ENCODE results near the gene NKX2-2.
"Not testable (repeated sequence)": the region's sequence is repeated elsewhere in the genome, so short reads cannot be mapped to it uniquely, and the experiment has no call there.

Gene NKX2-2

DNA sequence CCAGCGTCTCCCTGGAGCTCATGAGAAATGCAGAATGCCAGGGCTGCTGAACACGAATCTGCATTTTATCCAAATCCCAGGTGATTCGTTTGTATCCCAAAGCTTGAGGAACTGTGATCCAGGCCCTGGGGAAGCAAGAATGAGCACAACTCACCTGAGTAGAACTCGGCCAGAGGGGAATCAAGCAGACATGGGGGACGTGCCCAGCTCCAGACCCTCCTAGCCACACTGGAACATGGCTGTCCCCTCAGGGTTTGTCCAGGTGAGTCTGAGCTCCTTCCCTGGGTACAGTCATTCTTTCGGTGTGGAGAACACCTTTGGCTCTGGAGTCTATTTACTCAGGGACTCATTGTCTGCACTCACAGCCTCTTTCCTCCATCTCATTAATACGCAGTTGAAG, 13.3 kb downstream of the NKX2-2 start:
- peaks cover 7% of the 10 kb centered on the region for H3K4me1 ChIP-seq (ENCODE audit: control insufficient read depth, insufficient read depth, low read length, poor library complexity, severe bottlenecking)
- peaks cover 7% of the 10 kb centered on the region for H3K27me3 ChIP-seq (replicated peaks; ENCODE audit: control insufficient read depth, insufficient read depth, low read length, poor library complexity, severe bottlenecking)
- H3K27ac ChIP-seq (ENCODE audit: insufficient read depth, low read length, poor library complexity, severe bottlenecking), result no peak overlapping the region
- H3K9me3 ChIP-seq (ENCODE audit: control insufficient read depth, low read length), result no peaks in the 10 kb centered on the region
- DNase-seq, result no peak
- H3K36me3 ChIP-seq (ENCODE audit: control insufficient read depth, insufficient read depth, low read length), result no peaks in the 10 kb centered on the region
- no peak overlapping the region for H3K4me3 ChIP-seq (ENCODE audit: insufficient read depth, low read depth, low read length, poor library complexity, severe bottlenecking)

DNA sequence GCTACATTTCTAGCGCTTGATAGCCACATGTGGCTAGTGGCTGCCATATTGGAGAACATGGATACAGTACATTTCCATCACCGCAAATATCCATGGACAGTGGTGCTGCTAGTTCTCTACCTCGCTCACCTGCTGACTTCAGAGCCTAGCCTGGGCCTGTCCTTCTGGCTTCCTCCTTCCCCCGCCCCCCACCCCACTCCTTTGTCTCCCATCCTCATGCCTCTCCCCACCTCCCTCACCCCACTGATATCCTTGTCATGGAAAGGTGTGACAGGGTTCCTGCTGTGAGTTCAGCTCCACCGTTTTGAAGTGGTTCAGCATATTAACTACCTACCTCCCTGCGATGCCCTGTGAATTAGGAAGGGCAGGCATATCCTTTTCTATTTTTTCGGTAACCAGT, 14.2 kb downstream of the NKX2-2 start:
- H3K4me3 ChIP-seq (ENCODE audit: insufficient read depth, low read depth, low read length, poor library complexity, severe bottlenecking), result no peak overlapping the region
- no peaks in the 10 kb centered on the region for H3K36me3 ChIP-seq (ENCODE audit: control insufficient read depth, insufficient read depth, low read length)
- no peaks in the 10 kb centered on the region for H3K4me1 ChIP-seq (ENCODE audit: control insufficient read depth, insufficient read depth, low read length, poor library complexity, severe bottlenecking)
- no peaks in the 10 kb centered on the region for H3K9me3 ChIP-seq (ENCODE audit: control insufficient read depth, low read length)
- no peaks in the 10 kb centered on the region for H3K27me3 ChIP-seq (replicated peaks; ENCODE audit: control insufficient read depth, insufficient read depth, low read length, poor library complexity, severe bottlenecking)
- no peak overlapping the region for H3K27ac ChIP-seq (ENCODE audit: insufficient read depth, low read length, poor library complexity, severe bottlenecking)
- DNase-seq, result no peak

DNA sequence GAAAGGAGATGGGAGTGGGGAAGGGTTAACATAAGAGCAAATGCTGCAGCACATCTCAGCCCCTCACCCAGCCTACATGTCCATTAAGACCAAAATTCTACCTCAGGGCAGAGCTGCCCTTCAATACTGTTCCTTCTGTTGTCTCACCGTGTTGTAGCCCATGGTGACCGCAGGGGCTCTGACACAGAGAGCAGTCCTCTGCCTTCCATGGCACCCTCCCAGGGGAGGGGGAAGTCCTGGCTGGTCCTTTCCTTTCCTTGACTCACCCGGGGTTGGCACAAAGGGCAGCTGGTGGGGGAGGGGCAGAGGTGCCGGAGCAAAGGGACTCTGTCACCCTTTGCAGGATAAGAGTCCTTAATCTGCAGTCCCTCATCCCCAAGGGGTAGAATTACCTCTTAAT, 15.2 kb downstream of the NKX2-2 start:
- H3K4me3 ChIP-seq (ENCODE audit: insufficient read depth, low read depth, low read length, poor library complexity, severe bottlenecking), result no peak overlapping the region
- no peak for DNase-seq
- no peaks in the 10 kb centered on the region for H3K9me3 ChIP-seq (ENCODE audit: control insufficient read depth, low read length)
- no peaks in the 10 kb centered on the region for H3K4me1 ChIP-seq (ENCODE audit: control insufficient read depth, insufficient read depth, low read length, poor library complexity, severe bottlenecking)
- no peak overlapping the region for H3K27ac ChIP-seq (ENCODE audit: insufficient read depth, low read length, poor library complexity, severe bottlenecking)
- no peaks in the 10 kb centered on the region for H3K27me3 ChIP-seq (replicated peaks; ENCODE audit: control insufficient read depth, insufficient read depth, low read length, poor library complexity, severe bottlenecking)
- no peaks in the 10 kb centered on the region for H3K36me3 ChIP-seq (ENCODE audit: control insufficient read depth, insufficient read depth, low read length)

DNA sequence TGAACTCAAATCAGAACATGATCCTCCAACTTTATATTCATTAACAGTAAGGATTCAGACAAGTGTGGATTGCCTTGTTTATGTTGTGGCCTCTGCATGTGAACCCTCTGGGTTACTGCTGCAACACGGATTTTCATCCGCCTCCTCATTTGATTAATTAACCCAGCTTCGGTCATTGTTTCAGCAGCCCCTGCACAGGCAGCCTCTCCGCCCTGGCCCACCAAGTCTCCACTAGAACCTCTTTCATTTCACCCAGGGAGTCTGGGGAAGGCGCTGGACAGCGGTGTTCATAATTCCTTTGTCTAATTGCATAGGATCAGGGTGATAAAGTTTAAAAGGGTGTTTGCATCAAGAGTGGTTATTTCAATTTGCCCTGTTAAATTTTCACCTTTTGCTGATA, 15.7 kb downstream of the NKX2-2 start:
- Histone ChIP-seq H3K36me3 (ENCODE audit: control insufficient read depth, insufficient read depth, low read length) (no peaks in the 10 kb centered on the region), H3K27me3 (replicated peaks; ENCODE audit: control insufficient read depth, insufficient read depth, low read length, poor library complexity, severe bottlenecking) (no peaks in the 10 kb centered on the region), H3K4me3 (ENCODE audit: insufficient read depth, low read depth, low read length, poor library complexity, severe bottlenecking) (no peak overlapping the region), H3K4me1 (ENCODE audit: control insufficient read depth, insufficient read depth, low read length, poor library complexity, severe bottlenecking) (no peaks in the 10 kb centered on the region), H3K27ac (ENCODE audit: insufficient read depth, low read length, poor library complexity, severe bottlenecking) (no peak overlapping the region), H3K9me3 (ENCODE audit: control insufficient read depth, low read length) (no peaks in the 10 kb centered on the region)
- DNase-seq, result no peak

DNA sequence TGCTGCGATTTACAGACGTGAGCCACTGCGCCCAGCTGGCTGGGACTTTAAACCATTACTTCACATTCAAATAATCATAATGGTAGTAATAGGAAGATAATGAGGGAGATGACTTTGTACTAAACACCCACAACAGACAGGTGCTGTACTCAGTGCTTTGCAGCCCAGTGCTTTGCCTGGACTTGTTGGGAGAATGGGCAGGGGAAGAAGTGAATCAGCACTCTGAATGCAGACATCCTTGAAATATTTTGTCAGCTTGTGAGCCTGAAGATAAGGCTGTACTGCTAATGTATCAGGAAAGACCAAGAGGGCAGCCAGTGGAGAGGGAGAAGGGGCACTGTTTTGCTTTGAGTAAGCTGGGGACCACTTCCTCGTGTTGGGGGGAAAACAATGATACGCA, 17.4 kb downstream of the NKX2-2 start:
- no peaks in the 10 kb centered on the region for H3K36me3 ChIP-seq (ENCODE audit: control insufficient read depth, insufficient read depth, low read length)
- no peaks in the 10 kb centered on the region for H3K4me1 ChIP-seq (ENCODE audit: control insufficient read depth, insufficient read depth, low read length, poor library complexity, severe bottlenecking)
- no peak overlapping the region for H3K4me3 ChIP-seq (ENCODE audit: insufficient read depth, low read depth, low read length, poor library complexity, severe bottlenecking)
- no peak for DNase-seq
- no peaks in the 10 kb centered on the region for H3K9me3 ChIP-seq (ENCODE audit: control insufficient read depth, low read length)
- H3K27ac ChIP-seq (ENCODE audit: insufficient read depth, low read length, poor library complexity, severe bottlenecking), result no peak overlapping the region
- H3K27me3 ChIP-seq (replicated peaks; ENCODE audit: control insufficient read depth, insufficient read depth, low read length, poor library complexity, severe bottlenecking), result no peaks in the 10 kb centered on the region

DNA sequence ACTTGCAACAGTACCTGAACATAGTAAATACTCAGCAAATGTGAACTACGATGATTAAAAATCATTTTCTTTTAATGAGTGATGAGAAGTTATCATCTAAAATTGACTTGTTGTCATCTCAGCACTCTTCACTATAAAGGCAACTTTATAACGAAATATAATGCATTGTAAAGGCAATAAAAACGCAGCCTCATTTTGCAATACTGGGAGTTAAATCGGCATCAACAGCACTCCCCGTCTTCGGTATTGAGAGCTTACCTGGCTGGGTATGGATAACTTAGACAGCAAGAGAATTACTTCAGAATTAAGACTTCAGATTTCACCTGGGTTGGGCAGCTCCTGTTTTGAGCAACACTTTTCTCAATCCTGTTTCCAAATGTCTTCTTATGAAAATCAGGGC, 20.8 kb downstream of the NKX2-2 start:
- Histone ChIP-seq H3K4me1 (ENCODE audit: control insufficient read depth, insufficient read depth, low read length, poor library complexity, severe bottlenecking) (no peaks in the 10 kb centered on the region), H3K36me3 (ENCODE audit: control insufficient read depth, insufficient read depth, low read length) (no peaks in the 10 kb centered on the region), H3K27ac (ENCODE audit: insufficient read depth, low read length, poor library complexity, severe bottlenecking) (no peak overlapping the region), H3K27me3 (replicated peaks; ENCODE audit: control insufficient read depth, insufficient read depth, low read length, poor library complexity, severe bottlenecking) (no peaks in the 10 kb centered on the region), H3K9me3 (ENCODE audit: control insufficient read depth, low read length) (no peaks in the 10 kb centered on the region), H3K4me3 (ENCODE audit: insufficient read depth, low read depth, low read length, poor library complexity, severe bottlenecking) (no peak overlapping the region)
- DNase-seq, result no peak

DNA sequence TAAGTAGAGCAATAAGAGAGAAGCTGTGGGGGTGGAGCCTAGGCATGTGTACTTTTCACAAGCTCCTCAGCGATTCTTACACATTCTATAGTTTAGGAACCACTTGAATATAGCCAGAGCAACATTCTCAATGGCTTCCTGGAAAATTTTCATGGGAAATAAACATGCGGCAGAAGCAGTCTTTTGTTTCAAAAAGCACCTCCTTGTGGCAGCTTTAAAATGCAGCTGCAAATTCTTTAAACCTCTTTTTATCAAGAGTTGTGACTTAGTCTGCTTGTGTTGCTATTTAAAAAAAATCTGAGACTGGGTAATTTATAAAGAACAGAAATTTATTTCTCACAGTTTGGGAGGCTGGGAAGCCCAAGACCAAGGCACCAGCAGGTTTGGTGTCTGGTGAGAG, 23.8 kb downstream of the NKX2-2 start:
- Histone ChIP-seq H3K27me3 (replicated peaks; ENCODE audit: control insufficient read depth, insufficient read depth, low read length, poor library complexity, severe bottlenecking) (no peaks in the 10 kb centered on the region), H3K9me3 (ENCODE audit: control insufficient read depth, low read length) (no peaks in the 10 kb centered on the region), H3K27ac (ENCODE audit: insufficient read depth, low read length, poor library complexity, severe bottlenecking) (no peak overlapping the region), H3K4me3 (ENCODE audit: insufficient read depth, low read depth, low read length, poor library complexity, severe bottlenecking) (no peak overlapping the region), H3K36me3 (ENCODE audit: control insufficient read depth, insufficient read depth, low read length) (no peaks in the 10 kb centered on the region), H3K4me1 (ENCODE audit: control insufficient read depth, insufficient read depth, low read length, poor library complexity, severe bottlenecking) (no peaks in the 10 kb centered on the region)
- DNase-seq, result no peak

DNA sequence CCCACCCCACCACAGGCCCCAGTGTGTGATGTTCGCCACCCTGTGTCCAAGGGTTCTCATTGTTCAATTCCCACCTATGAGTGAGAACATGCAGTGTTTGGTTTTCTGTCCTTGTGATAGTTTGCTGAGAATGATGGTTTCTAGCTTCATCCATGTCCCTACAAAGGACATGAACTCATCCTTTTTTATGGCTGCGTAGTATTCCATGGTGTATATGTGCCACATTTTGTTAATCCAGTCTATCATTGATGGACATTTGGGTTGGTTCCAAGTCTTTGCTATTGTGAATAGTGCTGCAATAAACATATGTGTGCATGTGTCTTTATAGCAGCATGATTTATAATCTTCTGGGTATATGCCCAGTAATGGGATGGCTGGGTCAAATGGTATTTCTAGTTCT, 33.7 kb downstream of the NKX2-2 start:
- H3K36me3 ChIP-seq (ENCODE audit: control insufficient read depth, insufficient read depth, low read length); H3K27me3 ChIP-seq (replicated peaks; ENCODE audit: control insufficient read depth, insufficient read depth, low read length, poor library complexity, severe bottlenecking); DNase-seq; H3K4me3 ChIP-seq (ENCODE audit: insufficient read depth, low read depth, low read length, poor library complexity, severe bottlenecking); H3K4me1 ChIP-seq (ENCODE audit: control insufficient read depth, insufficient read depth, low read length, poor library complexity, severe bottlenecking); H3K9me3 ChIP-seq (ENCODE audit: control insufficient read depth, low read length); H3K27ac ChIP-seq (ENCODE audit: insufficient read depth, low read length, poor library complexity, severe bottlenecking): not testable (repeated sequence)

DNA sequence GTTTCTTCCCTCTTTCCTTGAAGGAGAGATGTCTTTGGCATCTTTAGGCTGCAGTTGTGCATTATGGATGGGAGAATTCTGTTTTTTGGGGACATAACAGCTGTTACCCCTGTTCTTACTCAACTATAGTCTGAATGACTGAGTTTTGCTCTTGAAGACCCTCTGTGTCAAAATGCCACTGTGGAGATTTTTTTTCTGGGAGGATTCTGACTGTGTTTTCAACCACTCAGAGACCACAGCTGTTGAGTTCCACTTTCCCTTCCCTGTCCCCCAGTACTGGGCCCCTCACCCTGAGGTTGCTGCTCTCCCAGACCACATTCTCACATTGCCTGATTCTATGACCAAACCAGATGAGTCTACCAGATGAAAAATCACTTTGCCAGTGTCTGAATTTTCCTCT, 48.1 kb downstream of the NKX2-2 start:
- no peaks in the 10 kb centered on the region for H3K4me1 ChIP-seq (ENCODE audit: control insufficient read depth, insufficient read depth, low read length, poor library complexity, severe bottlenecking)
- peaks cover 3% of the 10 kb centered on the region for H3K27me3 ChIP-seq (replicated peaks; ENCODE audit: control insufficient read depth, insufficient read depth, low read length, poor library complexity, severe bottlenecking)
- no peak for DNase-seq
- H3K9me3 ChIP-seq (ENCODE audit: control insufficient read depth, low read length), result no peaks in the 10 kb centered on the region
- no peaks in the 10 kb centered on the region for H3K36me3 ChIP-seq (ENCODE audit: control insufficient read depth, insufficient read depth, low read length)
- H3K27ac ChIP-seq (ENCODE audit: insufficient read depth, low read length, poor library complexity, severe bottlenecking), result no peak overlapping the region
- no peak overlapping the region for H3K4me3 ChIP-seq (ENCODE audit: insufficient read depth, low read depth, low read length, poor library complexity, severe bottlenecking)

DNA sequence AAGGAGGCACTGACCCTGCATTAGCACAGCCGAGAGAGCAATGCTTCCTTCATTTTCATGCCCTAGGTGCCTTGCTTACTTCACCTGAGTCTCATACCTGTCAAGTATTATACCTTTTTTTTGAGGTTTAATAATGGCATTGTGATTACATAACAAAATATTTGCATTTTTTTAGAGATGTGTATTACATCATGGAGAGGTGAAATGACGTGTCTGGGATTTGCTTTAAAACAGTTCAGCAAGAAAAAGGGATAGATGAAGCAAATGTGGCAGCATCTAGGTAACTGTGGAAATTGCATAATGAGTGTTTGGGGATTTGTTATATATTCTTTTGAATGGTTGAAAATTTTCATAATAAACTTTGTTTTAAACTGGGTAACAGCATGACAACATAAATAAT, 48.9 kb downstream of the NKX2-2 start:
- Histone ChIP-seq H3K4me1 (ENCODE audit: control insufficient read depth, insufficient read depth, low read length, poor library complexity, severe bottlenecking) (no peaks in the 10 kb centered on the region), H3K9me3 (ENCODE audit: control insufficient read depth, low read length) (no peaks in the 10 kb centered on the region), H3K36me3 (ENCODE audit: control insufficient read depth, insufficient read depth, low read length) (no peaks in the 10 kb centered on the region), H3K27ac (ENCODE audit: insufficient read depth, low read length, poor library complexity, severe bottlenecking) (no peak overlapping the region), H3K27me3 (replicated peaks; ENCODE audit: control insufficient read depth, insufficient read depth, low read length, poor library complexity, severe bottlenecking) (peaks cover 3% of the 10 kb centered on the region), H3K4me3 (ENCODE audit: insufficient read depth, low read depth, low read length, poor library complexity, severe bottlenecking) (no peak overlapping the region)
- no peak for DNase-seq
